ENCODE data around the gene CD1D.
"Not testable (repeated sequence)": the region's sequence is repeated elsewhere in the genome, so short reads cannot be mapped to it uniquely, and the experiment has no call there.

Gene CD1D

GRCh38 chr1:158176849-158177699, 3.6 kb upstream of the CD1D start:
- DNase-seq (ENCODE audit: low read depth), result not testable (repeated sequence)

GRCh38 chr1:158177700-158178450, 2.8 kb upstream of the CD1D start:
- no peak for DNase-seq (ENCODE audit: low read depth)

- no peak for DNase-seq (ENCODE audit: low read depth)
Observed at GRCh38 chr1:158179301-158180041, 1.2 kb upstream of the CD1D start.

- no peak for DNase-seq (ENCODE audit: low read depth)
Observed at GRCh38 chr1:158181577-158181922, 855 bp downstream of the CD1D start.

GRCh38 chr1:158185770-158186169, 5.1 kb downstream of the CD1D start:
- no peak for DNase-seq (ENCODE audit: low read depth)

GRCh38 chr1:158186180-158186579, 5.5 kb downstream of the CD1D start:
- DNase-seq (ENCODE audit: low read depth), result no peak

- DNase-seq (ENCODE audit: low read depth), result no peak
Observed at GRCh38 chr1:158188611-158189010, 7.9 kb downstream of the CD1D start.

- no peak for DNase-seq (ENCODE audit: low read depth)
Observed at GRCh38 chr1:158189624-158190023, 8.9 kb downstream of the CD1D start.

- DNase-seq (ENCODE audit: low read depth), result no peak
Observed at GRCh38 chr1:158191299-158191698, 10.6 kb downstream of the CD1D start.

- no peak for DNase-seq (ENCODE audit: low read depth)
Observed at GRCh38 chr1:158196461-158196860, 15.8 kb downstream of the CD1D start.

- DNase-seq (ENCODE audit: low read depth), result no peak
Observed at GRCh38 chr1:158199849-158200248, 19.2 kb downstream of the CD1D start.

GRCh38 chr1:158200527-158200926, 19.8 kb downstream of the CD1D start:
- no peak for DNase-seq (ENCODE audit: low read depth)

GRCh38 chr1:158203693-158204457, 23.2 kb downstream of the CD1D start:
- no peak for DNase-seq (ENCODE audit: low read depth)

GRCh38 chr1:158204458-158204827, 23.7 kb downstream of the CD1D start:
- DNase-seq (ENCODE audit: low read depth), result no peak

GRCh38 chr1:158208586-158209116, 28.0 kb downstream of the CD1D start:
- DNase-seq (ENCODE audit: low read depth), result no peak

GRCh38 chr1:158212320-158212719, 31.6 kb downstream of the CD1D start:
- no peak for DNase-seq (ENCODE audit: low read depth)

- DNase-seq (ENCODE audit: low read depth), result not testable (repeated sequence)
Observed at GRCh38 chr1:158223445-158223844, 42.8 kb downstream of the CD1D start.

GRCh38 chr1:158227904-158228623, 47.4 kb downstream of the CD1D start:
- DNase-seq (ENCODE audit: low read depth), result no peak

Measured in stimulated activated CD8-positive, alpha-beta memory T cell treated with anti-CD3 and anti-CD28 coated beads, Interleukin-7, amount 100 ng/mL, for 24 hours (primary cell).